Measurements from ENCODE around the gene AMBRA1.

DNA sequence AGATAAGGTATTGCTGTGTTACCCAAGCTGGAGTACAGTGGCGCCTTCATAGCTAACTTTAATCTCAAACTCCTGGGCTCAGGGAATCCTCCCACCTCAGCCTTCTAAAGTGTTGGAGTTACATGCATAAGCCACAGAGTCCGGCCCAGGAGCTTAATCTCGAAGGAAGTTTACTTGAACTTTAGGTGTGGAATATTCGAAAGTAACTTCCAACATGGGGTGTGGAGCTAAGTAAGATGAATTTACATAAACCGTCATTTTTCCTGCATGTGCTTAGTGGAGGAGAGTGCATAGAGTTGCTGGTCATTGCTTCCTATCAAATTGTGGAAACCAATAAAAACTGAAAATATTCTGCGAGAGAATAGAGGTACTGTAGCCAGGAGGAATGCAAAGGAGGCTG, 25.0 kb upstream of the AMBRA1 start:
- TF ChIP-seq, protein P1, sequence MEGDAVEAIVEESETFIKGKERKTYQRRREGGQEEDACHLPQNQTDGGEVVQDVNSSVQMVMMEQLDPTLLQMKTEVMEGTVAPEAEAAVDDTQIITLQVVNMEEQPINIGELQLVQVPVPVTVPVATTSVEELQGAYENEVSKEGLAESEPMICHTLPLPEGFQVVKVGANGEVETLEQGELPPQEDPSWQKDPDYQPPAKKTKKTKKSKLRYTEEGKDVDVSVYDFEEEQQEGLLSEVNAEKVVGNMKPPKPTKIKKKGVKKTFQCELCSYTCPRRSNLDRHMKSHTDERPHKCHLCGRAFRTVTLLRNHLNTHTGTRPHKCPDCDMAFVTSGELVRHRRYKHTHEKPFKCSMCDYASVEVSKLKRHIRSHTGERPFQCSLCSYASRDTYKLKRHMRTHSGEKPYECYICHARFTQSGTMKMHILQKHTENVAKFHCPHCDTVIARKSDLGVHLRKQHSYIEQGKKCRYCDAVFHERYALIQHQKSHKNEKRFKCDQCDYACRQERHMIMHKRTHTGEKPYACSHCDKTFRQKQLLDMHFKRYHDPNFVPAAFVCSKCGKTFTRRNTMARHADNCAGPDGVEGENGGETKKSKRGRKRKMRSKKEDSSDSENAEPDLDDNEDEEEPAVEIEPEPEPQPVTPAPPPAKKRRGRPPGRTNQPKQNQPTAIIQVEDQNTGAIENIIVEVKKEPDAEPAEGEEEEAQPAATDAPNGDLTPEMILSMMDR (IDR thresholded peaks at IDR 0.05; ENCODE audit: insufficient read depth, low read length, poor library complexity, severe bottlenecking) = no peak
- TF ChIP-seq EZH2phosphoT487 (conservative IDR thresholded peaks at IDR 0.05; ENCODE audit: low read length) = no peak
